Activated CD8-positive, alpha-beta memory T cell treated with anti-CD3 and anti-CD28 coated beads for 4 hours (primary cell): ENCODE measurements around the gene ERC2.

Experiments
- DNase-seq, 2 donors: peaks; one replicate each; pipeline ENCODE4 v3.0.0-alpha.2; 2020; ENCODE audit warnings: low read depth in 2 of 2

The ERC2 gene

GRCh38 chr3:55621026-55621422 lies 847.2 kb downstream of the ERC2 start:
- DNase-seq = no peak

DNA sequence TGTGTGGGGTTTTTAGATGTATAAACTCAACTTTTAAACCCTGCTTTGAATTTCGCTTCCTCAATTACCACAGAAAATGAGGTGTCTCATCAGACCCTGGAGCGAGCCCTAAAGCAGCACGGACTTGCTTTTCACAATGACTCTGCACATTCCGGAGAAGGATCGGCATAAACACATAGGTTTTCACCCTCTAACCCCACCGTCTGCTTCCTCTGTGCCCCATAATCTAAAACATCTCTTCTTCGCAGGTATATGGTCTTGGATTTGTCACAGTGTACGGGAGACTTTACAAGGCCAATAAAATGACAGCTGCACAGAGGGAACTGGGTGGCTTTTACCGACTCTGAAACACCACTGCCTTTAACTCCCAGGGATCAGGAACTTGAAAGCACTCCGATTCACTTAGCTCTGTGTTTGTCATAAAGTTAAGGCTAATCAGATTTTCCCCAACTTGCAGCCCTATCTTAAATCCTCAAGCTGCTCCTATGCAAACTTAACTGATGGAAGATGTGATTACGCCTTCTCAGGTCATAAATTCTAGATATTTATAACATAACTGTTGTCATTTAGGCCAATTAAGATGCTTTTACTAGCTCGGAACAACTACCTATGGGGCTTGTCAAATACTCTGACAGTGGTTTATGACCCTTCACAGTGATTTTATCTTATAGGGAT lies 847.8 kb downstream of the ERC2 start:
- DNase-seq = no peak

DNA sequence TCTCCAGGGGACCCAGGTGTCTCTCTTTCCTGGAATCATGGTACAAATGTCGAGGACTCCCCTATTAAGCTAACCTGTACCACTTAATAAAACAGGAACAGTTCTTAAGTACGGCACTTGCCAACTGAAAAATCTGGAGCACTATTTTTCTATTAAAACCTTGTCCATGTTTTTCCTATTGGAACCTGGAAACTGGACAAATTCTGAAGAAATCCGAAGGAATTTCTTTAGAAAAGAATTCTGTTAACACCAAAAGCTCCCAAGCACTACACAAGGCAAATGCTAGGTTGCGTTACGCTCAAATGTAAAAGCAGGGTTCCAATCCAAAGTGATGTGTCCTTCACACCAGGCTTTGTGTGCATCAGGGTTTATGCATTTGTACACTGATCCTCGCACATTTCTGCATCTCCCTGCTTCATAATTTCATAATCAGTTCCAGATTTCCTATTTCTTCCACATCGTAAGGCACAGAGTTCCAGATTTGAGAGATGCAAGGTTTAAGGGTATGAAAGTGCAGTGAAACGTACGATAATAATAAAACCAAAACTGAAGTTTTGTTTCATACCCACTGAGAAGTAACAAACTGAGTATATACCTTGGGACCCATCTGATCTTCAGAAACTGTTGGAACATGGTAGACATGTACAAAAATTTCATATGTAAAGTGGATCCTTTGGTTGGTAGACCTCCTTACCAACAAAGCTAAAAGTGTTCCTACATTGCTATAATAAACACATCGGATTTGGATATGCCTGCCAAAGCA lies 849.0 kb downstream of the ERC2 start:
- no peak for DNase-seq

DNA sequence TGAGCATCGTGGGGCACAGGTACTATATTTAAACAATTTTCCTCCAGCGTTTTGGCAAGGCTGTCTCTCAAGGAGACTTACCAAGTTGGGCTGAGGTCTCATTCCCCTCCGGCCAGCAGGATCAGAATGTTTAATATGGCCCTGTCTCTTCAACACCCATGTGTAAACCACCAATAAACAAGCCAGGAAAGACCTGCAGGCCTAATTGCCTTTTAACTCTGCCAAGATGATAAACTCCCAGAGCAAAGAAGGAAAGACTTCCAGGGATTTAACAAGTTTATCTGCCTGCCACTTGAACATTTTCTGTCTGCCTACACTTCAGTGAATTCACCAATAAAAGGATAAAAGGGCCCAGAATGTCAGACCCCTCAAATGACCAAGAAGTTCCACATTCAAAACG lies 850.9 kb downstream of the ERC2 start:
- no peak for DNase-seq

DNA sequence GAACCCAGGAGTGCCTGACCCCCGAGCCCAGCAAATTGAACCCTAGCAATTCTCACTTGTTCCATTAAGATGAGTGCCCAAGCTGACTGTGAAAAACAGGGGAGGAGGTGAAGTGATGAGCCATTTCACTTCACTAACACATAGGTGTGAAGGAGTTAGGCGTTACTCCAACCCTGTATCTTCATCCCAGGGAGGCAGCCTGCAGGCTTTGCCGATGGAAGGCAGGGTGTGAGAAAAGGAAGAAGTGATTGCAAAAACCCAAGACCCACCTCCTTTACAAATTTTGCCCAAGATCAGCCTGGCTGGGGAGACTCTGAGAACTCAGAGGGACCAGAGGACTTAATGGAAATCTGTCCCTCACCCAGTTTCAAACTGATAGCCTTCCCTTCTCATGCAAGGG lies 851.5 kb downstream of the ERC2 start:
- no peak for DNase-seq

DNA sequence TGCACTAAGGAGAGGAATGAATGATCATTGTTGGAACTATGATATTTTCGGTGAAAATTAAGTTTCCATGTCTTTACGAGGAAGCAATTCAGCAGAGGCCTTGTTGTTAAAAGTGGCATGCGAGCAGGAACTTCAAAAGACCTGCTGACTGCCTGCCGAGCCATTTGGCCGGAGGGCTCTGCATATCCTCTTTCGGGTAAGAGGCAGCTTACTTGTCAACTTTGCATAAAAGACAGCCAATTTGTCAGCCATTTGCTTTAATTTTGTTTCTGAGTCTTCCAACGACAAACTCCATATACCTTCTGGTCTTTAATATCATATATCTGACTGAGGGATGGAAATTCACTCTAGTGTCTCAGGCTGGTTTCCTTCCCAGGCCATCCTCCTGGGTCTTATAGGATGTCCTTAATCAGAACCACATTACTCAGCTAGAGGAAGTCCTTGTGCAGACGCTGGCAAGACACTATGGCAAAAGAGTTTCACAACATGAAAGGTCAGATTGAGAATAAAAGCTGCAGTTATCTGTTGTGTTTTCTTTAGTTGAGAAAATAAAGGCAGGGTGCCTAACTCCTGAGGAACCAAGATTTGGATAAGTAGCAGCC lies 852.5 kb downstream of the ERC2 start:
- DNase-seq = no peak

DNA sequence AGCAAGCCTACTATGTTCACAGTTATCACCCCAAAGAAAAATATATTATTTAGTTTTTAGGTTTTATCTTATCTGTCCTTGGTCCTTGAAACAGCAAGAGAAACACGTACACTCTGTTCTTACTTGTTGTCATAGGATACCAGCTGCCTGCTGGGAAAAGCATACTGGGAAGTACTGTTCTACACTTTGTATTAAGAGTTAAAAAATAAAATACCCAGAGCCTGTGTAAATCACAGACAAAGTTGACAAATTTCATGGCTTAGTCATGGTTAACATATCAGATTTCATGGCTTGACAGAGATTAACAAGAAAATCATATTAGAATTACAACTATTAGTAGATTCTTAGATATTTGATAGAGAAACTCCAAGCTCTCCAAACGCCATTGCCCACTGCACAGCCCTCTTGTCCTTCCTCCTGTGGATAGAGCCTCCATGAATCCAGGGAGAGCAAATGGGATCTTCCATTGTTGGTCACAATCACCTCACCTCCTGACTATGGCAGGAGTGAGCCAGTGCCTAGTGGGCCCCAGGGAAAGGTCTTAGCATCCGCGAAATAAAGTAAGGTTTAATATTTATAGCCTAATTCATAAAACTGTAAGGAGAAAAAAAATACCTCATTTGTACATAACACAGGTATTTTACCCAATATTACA lies 853.1 kb downstream of the ERC2 start:
- no peak for DNase-seq

GRCh38 chr3:55611121-55611520 lies 857.1 kb downstream of the ERC2 start:
- DNase-seq = no peak

DNA sequence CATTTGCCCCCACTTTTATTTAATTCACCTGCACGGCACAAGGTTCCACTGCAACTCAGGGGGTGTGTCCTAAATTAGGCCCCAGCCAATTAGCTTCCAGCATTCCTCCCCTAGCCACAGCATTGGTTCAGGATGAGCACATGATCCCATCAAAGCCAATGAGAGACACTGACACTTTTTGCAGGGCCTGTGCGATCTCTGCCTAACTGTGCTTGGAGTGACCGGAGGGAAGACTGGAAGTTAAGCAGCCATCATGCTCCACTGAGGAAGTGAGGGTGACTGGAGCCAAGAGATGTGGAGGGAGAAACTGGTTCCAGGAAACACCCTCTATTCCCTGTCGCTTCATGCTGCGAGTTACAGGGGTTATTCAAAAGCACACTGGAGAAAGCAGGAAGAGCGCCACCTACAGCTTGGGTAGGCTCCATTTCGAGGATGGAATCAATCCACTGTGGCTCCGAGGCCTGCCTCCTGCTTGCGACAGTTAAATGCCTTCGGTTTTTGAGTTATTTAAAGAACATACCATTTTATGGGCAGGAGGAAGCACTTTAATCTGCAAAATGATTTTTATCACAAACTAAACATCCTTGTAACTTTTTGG lies 858.9 kb downstream of the ERC2 start:
- no peak for DNase-seq

GRCh38 chr3:55608301-55608937 lies 859.8 kb downstream of the ERC2 start:
- no peak for DNase-seq

DNA sequence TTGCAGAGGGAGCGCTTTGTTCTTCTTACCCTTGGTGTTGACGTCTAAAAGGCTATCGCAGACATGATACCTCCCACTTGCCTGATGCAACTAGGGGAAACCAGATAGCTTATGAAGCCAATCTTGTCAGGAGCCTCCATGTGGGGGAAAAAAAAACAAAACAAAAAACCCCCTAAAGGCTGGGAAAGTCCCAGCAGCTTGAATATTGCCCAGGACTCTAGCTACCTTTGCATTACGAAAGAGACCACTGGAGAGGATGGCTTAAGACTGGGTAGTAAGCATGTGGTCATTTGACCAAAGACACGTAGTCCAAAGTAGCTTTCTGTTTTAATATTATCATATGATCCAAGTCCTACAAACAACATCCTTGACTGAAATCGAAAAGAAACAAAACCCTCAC lies 860.4 kb downstream of the ERC2 start:
- DNase-seq = no peak

DNA sequence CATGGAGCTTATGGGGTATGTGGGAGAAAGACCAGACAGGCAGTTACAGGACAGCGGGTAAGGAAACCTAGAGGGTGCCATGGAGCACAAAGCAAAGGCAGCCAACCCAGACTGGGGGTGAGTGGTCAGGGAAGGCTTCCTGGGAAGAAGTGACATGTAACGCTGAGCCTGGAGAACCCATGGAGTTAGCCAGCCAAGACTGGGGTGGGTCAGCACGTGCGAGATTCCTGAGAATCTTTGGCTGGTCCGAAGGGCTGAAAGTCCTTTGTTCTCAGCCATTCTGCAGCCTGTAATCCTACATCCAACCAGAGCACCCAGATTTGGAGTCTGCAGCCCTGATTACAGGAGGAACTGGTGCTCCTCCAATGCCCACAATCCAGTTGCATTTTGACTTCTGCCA lies 861.1 kb downstream of the ERC2 start:
- DNase-seq = no peak

GRCh38 chr3:55605443-55606236 lies 862.6 kb downstream of the ERC2 start:
- no peak for DNase-seq

GRCh38 chr3:55604846-55605245 lies 863.4 kb downstream of the ERC2 start:
- DNase-seq = no peak

DNA sequence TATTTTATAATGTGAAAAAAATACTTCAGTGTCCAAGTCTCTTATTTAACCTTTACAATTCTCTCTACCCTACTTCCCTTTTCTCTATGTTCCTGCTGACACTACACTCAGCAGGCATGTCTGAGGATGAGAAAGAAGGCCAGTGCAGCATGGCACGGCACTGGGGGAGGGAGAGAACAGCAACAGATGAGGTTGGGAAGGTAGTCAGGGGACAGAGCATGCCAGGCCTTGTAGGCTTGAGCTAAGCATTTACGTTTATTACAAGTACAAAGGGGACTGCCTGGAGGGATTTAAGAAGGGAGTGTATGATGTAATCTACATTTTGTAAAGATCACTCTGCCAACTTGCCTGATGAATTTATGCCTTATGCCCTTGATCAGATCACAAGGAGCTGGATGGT lies 863.9 kb downstream of the ERC2 start:
- no peak for DNase-seq

DNA sequence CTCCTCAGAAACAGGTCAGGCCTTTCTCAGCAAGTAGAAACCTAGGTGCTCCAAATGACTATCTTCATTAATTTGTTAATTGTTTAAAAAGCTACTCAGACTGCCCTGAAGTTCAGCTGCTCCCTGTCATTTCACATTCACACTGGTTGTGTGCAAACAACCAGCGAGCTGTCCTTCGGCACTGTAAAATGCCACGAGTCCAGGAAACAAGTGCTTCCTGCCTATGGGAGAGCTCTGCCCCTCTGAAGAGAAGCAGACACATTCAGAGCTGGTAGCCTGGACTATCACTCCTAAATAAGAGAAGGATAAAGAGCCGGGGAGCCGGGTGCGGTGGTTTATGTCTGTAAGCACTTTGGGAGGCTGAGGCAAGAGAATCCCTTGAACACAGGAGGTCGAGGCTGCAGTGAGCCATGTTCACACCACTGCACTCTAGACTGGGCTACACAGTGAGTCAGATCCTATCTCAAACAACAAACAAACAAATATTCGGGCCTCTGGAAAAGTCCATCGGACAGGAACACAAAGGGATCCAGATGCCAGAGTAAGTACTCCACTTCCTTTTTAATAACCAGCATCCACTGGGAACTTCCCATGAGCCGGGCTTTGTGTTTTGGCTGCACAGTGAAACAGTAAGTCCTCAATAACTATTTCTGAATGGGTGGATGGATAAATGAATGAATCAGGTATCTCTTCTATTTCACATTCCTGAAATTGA lies 866.7 kb downstream of the ERC2 start:
- DNase-seq = no peak

DNA sequence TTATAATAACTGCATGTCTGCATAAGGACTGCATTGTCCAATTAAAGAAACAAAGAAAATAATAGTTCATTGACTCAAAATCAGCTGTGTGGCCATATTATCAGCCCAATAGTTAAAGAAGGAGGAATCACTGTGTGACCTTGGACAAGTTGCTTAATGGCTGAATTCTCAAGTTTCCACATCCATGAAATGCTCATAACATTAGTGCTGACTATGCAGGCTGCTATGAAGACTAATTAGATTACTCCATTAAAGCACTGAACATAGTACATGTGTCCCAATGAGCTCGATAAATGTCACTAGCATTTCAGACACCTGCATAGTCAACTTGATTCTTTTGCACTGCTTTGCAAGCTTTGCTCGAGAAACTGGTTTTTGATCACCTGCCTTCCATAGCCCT lies 870.0 kb downstream of the ERC2 start:
- no peak for DNase-seq

- DNase-seq = no peak
Observed at GRCh38 chr3:55597641-55598040, 870.6 kb downstream of the ERC2 start.

DNA sequence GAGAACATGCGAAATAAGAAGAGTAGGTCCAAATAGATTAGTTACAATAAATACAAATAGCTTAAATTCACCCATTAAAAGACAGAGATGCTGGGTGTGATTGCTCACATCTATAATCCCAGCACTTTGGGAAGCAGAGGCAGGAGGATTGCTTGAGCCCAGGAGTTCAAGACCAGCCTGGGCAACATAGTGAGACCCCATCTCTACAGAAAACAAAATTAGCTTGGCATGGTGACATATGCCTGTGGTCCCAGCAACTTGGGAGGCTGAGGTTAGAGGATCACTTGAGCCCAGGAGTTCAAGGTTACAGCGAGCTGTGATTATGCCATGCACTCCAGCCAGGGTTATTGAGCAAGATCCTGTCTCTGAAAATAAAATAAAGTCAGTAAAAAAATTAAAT lies 872.1 kb downstream of the ERC2 start:
- no peak for DNase-seq

GRCh38 chr3:55595420-55595819 lies 872.8 kb downstream of the ERC2 start:
- DNase-seq = no peak
